D721Med (cell line): Measurements from ENCODE around the gene BRD4.

Experiments used
- DNase-seq: peaks from one replicate; pipeline ENCODE4 v3.0.0; 2011; ENCODE audit warnings: low spot score; ENCODE audit not compliant: insufficient read length
- FAIRE-seq: peaks from 2 replicates; lab custom pipeline; 2011; peaks lifted over from hg19 to GRCh38; lab: Jason Lieb, UNC
- CTCF ChIP-seq: IDR thresholded peaks from 2 replicates; pipeline ENCODE4 v1.5.1; 2012; ENCODE audit warnings: mild to moderate bottlenecking, control low read depth; ENCODE audit not compliant: insufficient read depth; ENCODE audit errors: missing control alignments

BRD4 gene

GRCh38 chr19:15286688-15287365 is 45.5 kb downstream of the BRD4 start:
- no peak for TF ChIP-seq CTCF
- no peak for DNase-seq

GRCh38 chr19:15285896-15286591 is 46.3 kb downstream of the BRD4 start:
- no peak for TF ChIP-seq CTCF
- DNase-seq (no peak), FAIRE-seq (no peak)

More at GRCh38 chr19:15286688-15287365, 45.5 kb downstream of the BRD4 start:
- FAIRE-seq = no peak

- FAIRE-seq = no peak
- DNase-seq = no peak
- no peak for TF ChIP-seq CTCF
Measured at GRCh38 chr19:15284896-15285295, 47.4 kb downstream of the BRD4 start.

GRCh38 chr19:15284091-15284490 is 48.2 kb downstream of the BRD4 start:
- no peak for TF ChIP-seq CTCF
- DNase-seq (no peak), FAIRE-seq (no peak)

- no peak for FAIRE-seq
- DNase-seq = no peak
Measured at GRCh38 chr19:15283141-15283883, 49.0 kb downstream of the BRD4 start.

GRCh38 chr19:15282311-15282705 is 50.0 kb downstream of the BRD4 start:
- no peak for DNase-seq
- TF ChIP-seq CTCF = no peak
- no peak for FAIRE-seq

More at GRCh38 chr19:15283141-15283883, 49.0 kb downstream of the BRD4 start:
- no peak for TF ChIP-seq CTCF
